Left cardiac atrium (tissue), 4 donors: Measurements from ENCODE around the gene ZBTB16. TPM values are rescaled to one million over a fixed set of nuclear protein-coding genes. Genes with fewer than 3 reads are reported as not detected.

Experiments used
- ATAC-seq, 2 donors: fragments of 200-7000 bp; cut with Tn5 transposase; one replicate each; pipeline ENCODE4 v1.9.1; 2020; ENCODE audit warnings: mild to moderate bottlenecking in 2 of 2, moderate library complexity in 2 of 2
- DNase-seq: peaks from one replicate; pipeline ENCODE4 v3.0.0-alpha.2; 2020
- intact Hi-C, 2 donors: fragments of 100-400 bp; cut with DNase I; formaldehyde crosslinking; loops; one replicate each; pipeline versions ENCODE4 v1.14.1 to v1.15.1; 2022 to 2023
- total RNA-seq, 2 donors: library from RNA; stranded (reverse); fragmentation: NEBNext Ultra II Directional; extraction: Animal tissue kit (Norgen Biotek cat#: 25700); gene quantifications; one replicate each; pipeline ENCODE4 v1.2.1, GENCODE V29; 2021
- donor health status: DM: no; HTN: yes; CAD: no.
- donor health status: DM: no; HTN: yes; CAD: no; lungs with severe emphysema.
- donor health status: DM: yes; HTN: yes; CAD: no.
- donor health status: Dilated cardiomyopathy.

The ZBTB16 gene
- total RNA-seq, 2 donors from 2014 or later = 65.2 to 79.5 TPM

DNA sequence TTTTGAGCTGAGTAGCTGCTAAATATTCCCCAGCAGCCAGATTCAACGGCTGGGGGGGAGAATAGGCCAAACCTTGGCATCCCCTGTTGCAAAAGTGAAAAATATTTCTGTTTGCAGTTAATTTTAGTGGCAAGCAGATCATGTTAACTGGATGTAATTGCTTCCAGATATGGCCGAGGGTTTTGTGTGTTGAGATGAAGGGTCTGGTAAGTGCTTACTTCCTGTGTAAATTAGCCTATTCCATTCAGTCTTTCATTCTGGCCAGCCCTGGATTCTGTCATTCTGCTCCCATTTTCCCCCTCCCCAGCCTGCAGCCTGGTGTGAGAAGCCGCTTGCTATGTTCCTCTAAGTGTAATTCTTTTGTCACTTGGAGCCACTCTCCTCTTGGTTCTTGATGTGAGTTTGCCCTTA is 17.4 kb downstream of the ZBTB16 start:
- ATAC-seq (no peak), DNase-seq (no peak)
- intact Hi-C loops = no loop called here

DNA sequence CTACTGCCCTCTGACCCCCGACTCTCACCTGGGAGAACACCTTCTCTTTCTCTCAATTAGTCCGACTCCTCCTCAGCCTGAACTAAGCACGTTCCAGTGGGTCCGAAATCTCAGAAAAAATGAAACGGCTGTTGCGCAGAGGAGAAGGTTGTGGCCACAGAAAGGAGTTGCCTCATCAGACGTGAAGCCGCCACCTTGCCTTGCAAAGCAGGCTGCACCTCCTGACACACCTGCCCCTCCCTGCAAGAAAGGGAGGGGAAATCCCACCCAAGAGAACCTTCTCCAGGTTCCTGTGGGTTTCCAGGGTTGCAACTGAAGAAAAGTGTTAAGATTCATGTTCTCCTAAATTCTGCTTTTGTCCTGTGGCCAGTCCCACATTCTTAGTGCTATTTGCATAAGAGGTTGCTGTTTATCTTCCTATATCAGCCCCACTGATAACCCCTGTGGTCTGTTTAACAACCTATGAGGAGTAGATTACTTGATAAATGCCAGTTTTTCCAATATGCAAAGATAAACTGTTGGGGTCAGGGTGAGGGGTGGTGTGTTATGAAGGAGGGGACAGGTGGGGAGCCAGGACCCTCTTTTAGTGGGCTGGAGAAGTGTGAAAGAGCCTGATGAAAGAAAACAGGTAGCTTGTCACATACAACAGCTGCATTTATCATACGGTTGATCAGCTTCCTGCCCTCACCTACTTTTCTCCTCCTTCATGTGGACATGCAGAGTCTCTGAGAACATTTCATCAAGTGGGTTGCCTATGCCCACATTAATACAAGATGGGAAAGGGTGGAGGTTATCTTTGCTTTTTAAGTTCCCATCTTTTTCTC is 18.2 kb downstream of the ZBTB16 start:
- intact Hi-C loops = no loop called here
- no peak for DNase-seq
- ATAC-seq = no peak

DNA sequence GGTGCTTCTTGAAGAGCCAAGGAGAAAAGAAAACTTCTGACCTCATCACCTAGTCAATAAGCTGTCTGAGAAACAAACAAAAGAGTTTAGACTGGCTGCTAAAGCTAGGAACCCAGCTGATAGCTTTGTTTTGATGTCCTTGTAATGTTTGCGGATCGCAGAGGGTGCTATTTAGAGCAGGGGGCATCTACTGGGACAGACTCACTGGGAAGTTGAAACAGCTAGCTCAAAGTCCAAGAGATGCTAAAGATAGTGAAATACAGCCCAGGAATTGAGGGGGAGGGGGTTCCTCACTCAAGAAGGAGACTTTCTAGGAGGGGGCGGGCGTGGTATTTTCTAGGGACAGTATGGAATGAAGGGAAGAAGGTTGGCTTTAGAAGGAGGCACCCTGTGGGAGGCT is 18.9 kb downstream of the ZBTB16 start:
- ATAC-seq (no peak), DNase-seq (no peak)
- intact Hi-C loops = no loop called here

DNA sequence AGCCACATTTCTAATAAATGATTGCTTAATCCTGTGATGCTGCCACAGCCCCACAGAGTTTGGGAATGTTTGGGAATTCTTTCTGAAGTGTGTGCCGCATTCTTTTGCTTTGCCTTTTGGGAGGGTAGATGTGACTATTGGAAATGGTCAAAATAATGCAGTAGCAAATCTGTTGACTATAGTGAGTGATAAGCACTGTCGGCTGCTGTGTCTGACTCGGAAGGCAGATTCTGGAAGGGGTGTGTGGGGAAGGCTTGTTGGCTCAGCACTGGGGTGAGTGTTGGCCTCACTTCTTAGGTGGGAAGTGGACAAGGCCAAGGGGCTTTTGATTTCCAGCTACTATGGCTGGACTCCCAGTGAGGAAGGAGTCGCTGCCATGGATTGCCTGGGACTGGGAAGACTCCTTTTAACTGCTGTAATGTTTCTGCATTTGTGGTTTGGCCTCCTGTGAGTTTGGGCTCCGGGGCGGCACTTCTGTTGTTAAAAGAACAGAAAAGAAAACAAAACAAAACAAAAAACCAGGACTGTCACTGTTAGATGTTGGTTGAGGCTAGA is 20.1 kb downstream of the ZBTB16 start:
- peak; percentile 56 to 58 for ATAC-seq
- DNase-seq = peak; percentile 55
- intact Hi-C loops = no loop called here

DNA sequence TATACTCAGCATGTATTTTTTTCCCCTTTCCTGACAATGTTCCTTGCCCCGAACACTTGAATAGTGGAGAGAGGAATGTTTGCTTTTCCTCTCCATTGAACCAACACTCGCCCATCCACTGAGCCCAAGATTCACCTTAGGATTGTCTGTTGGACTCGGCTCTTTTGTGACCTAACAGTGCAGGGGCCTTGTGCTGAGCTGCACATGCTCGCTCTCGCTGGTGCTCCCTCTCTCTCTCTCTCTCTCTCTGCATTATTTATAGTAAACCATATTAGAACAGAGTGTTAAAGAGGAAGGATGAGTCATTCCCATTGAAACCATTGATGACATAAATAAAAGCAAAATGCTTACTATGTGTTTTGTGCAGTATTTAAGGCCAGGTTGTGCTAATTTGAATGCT is 20.7 kb downstream of the ZBTB16 start:
- intact Hi-C loops = no loop called here
- DNase-seq = no peak
- ATAC-seq = peak; percentile 41 to 65

DNA sequence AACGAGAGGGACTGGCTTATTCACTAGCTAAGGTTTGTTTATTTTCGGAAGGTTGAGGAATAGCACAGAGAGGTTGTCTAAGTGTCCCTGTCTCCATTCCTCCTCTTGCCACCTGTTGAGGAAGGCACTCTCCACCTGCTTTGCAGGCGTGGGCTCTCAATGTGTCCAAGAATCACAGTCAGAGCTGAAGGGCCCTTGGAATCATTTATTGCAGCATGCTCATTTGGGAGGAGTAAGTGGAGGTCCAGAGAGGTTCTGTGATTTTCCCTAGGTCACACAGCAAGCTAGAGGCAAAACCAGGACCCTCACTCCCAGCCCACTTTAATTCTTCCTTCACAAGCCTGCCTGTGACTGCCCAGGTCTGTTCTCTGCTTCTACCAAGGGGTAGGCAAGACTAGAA is 21.3 kb downstream of the ZBTB16 start:
- intact Hi-C loops = no loop called here

DNA sequence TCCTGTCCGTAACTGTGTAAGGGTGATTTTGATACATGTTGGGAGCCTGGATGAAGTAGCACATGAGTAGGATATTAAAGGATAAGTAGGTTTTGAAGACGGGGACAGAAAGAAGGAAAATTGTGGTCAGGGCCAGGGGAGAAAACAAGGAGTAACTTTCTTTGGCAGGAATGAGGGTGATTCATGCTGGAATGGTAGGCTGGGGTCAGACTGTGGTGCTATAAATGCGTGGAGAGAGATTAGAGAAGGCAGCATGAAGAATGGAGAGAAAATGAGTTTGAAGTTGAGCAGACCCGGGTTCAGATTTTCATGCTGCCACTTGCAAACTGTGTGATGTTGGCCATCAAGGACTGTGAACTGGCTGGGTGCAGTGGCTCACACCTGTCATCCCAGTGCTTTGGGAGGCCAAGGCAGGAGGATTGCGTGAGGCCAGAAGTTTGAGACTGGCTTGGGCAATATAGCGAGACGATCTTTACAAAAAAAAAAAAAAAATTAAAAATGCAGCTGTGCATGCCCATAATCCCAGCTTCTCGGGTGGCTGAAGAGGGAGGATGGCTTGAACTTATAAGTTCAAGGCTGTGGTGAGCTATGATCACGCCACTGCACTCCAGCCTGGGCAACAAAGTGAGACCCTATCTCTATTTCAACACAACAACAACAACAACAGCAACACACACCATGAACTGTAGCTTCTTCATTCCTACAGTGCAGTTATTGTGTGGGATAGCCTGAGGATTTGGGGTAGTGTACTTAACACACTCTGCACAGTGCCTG is 22.3 kb downstream of the ZBTB16 start:
- intact Hi-C loops = no loop called here
- DNase-seq (no peak), ATAC-seq (peak in 1 of 2 donors; percentile 69)

More for the DNA sequence above, 21.3 kb downstream of the ZBTB16 start:
- DNase-seq = no peak
- no peak for ATAC-seq

DNA sequence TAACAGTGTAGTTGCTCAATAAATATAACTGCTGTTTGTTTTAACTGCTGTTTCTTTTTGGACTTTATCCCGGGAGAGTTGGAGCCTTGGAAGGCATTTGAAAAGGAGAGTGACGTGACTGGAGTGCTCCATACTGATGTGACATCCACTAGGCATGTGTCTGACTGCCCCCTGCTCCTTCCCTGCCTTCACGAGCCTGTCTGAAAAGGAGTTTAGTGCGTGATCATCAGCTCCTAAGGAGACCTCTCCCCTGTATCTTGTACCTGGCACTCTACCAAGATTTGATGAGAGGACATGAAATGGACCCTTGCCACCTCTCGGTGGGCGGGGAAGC is 22.9 kb downstream of the ZBTB16 start:
- ATAC-seq (peak; percentile 11 to 24), DNase-seq (no peak)
- intact Hi-C loops = no loop called here

DNA sequence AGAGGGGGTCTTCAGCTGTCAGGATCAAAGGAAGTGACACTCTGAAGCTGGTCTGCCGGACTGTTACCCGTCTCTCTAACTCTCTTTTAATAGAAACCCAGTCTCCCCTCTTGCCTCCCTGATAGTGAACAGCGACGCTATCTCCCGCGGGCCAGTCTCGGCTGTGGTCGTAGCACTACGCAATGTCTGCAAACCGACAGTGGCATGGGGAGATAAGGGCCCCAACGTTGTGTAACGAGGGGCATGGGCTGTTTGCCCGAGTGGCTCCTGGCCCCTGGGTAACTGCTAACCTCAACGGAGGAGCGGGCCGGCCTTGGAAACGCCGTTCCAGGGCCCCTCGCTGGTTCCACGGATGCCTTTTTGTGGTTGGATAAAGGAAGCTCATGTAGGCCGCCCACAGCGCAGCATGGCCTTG is 23.3 kb downstream of the ZBTB16 start:
- DNase-seq (no peak), ATAC-seq (peak in 1 of 2 donors; percentile 21)
- intact Hi-C loops = no loop called here

DNA sequence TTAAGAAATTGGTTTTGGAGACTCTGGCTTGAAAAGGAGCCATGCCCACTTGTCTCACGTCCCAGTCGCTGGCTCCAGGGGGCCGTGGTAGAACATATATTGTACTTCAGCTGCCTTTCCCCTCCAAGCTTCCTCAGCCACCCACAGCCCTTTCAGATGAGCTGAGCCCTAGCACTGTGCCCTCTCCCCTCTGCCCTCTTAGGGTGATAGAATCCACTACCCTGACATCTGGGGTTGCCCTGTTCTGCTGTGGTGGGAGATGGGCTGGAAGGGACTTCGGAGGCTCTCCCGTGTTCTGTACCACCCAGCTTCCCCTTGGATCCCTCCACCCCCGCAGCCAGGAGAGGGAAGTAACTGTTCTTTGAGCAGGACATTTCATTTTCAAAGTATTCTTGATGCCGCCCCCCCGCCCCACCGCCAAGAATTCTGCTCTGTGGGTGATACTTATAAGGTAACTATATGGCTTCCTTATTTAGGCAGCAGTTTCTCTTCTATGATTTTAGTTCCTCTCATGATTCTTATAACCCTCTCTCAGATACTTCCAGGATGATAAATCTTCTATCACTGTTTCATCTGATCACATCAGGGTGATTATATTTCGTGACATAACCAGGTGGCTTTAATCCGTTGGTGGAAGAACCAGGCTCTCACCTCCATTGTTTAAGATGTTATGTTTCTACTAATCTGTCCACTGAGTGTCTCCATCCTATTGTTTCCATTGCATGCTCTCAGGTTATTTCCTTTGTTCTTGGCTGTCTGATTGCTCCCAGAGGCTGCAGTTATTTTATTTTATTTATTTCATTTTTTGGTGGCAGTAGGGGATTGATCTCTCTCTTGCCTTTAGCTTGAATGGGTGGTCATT is 24.1 kb downstream of the ZBTB16 start:
- DNase-seq (no peak), ATAC-seq (no peak)
- intact Hi-C loops = no loop called here

DNA sequence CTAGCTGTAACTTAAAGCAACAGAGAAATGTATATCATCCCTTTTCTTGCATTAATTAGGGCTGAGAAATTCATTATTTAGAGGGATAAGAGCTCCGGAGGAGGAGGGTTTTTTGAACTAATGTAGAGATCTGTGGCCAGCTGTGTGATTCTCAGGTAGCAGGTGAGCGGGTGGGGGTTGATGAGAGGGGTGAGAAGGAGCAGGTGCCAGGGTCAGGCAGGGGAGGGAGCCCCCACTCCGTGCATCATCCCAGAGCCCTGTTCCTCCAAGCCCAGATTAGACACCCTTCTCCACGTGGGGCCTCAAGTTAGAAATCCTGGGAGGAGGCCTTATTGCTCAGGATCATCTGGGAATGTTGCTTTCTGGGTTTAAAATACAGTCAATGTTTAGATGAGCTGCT is 24.9 kb downstream of the ZBTB16 start:
- DNase-seq (no peak), ATAC-seq (no peak)
- intact Hi-C loops = no loop called here

DNA sequence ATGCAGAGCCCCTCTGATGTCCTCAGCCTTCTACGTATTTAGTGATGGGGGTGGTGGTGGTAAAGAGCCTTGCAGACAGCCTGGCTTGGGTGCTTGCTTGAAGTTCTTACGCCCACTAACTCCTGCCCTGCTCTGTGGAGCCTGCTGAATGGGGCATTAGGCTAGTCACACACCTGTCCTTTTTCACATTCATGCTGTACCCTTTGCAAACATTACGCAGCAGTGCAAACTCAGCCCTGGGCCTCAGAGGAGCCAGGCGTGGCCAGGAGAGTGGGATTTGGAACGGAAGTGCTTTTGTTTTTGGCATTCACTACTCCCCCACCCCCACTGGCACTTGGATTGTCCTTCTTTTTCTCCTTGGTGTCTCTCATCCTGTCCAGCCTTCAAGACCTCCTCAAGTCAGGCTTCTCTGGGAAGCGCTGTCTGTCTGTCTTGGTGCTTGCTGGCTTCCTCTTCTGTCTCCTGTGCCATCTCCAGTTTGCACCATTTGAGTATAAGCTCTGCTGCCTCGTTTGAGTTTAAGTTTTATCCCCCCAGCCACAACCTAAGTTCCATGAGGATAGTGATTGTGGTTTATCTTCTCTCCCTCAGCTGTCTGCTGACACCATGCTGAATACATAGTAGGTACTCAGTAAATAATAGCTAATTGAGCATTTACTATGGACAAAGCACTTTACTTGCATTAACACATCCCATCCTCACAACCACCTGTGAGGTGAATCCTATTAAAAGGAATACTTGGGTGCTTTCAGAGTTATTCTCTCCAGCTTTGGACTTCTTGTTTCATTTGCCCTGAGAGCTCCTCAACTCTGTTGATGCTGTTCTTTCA is 26.7 kb downstream of the ZBTB16 start:
- intact Hi-C loops = no loop called here
- no peak for DNase-seq
- peak; percentile 3 to 24 for ATAC-seq

DNA sequence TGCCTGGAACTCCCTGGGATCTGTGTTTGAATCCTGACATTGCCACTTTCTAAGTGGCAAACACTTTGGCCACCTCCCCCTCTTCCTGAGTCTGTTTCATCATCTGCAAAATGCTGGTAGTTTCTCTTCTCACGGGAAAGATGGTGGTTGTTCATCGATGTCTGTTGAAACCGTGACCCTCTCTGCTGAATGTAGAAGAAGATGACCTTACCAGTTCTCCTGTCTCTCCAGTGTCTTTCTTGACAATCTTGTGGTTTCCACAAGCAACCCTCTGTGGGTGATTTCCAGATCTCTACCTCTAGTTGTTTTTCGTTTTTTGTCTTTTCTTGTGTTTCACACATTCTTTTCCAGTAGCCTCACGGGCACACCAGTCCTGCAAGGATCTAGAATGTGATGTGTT is 27.5 kb downstream of the ZBTB16 start:
- intact Hi-C loops = no loop called here
- ATAC-seq (no peak), DNase-seq (no peak)

DNA sequence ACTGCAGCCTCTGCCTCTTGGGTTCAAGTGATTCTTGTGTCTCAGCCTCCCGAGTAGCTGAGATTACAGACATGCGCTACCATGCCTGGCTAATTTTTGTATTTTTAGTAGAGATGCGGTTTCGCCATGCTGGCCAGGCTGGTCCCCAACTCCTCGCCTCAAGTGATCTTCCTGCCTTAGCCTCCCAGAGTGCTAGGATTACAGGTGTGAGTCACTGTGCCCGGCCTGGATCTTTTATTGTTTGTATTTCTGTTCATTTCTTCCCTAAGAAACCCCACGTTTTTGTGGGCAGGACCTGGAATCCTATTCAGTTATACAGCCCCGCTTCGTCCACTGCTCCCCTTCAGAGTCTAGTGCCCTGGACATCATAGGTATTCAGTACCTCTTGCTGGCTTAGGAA is 28.7 kb downstream of the ZBTB16 start:
- ATAC-seq (no peak), DNase-seq (no peak)
- intact Hi-C loops = no loop called here

DNA sequence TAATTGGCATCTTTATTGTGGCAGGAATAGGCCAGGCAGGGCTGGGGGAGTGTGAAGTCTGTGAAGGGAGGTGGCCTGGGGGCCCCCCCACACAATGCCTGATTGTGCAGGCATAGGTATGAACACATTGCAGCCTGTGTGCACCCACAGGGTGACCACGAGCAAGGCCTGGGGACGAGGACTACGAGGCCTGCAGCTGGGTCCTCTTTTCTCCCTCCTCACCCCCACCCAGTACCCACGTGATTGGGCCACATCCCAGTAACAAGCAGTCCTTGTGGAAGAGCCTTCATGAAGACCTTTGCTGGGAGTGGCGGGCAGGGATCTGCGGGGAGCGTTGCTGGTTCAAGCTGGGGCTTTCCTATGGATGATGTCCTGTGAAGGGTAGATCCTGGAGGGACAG is 29.3 kb downstream of the ZBTB16 start:
- intact Hi-C loops = no loop called here
- no peak for DNase-seq
- no peak for ATAC-seq

DNA sequence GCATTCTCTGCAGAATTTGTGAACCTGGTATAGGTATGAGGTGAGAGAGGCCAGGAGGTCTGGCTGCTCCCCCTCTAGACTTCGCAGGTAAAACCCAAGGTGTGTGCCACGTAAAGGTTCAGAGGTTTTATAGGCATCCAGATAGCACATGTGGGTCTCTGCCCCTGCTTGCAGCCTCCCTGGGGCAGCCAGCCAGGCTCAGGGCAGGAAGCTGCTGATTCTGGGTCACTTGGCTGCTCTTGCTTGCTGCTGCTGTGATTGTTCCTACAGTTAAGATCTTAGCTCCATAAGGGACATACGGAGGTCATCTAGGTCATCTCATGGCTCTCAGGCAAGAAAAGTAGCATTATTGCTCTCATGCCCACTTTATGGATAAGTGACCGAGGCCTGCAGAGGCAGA is 30.2 kb downstream of the ZBTB16 start:
- ATAC-seq = peak; percentile 13 to 19
- no peak for DNase-seq
- intact Hi-C loops = no loop called here

DNA sequence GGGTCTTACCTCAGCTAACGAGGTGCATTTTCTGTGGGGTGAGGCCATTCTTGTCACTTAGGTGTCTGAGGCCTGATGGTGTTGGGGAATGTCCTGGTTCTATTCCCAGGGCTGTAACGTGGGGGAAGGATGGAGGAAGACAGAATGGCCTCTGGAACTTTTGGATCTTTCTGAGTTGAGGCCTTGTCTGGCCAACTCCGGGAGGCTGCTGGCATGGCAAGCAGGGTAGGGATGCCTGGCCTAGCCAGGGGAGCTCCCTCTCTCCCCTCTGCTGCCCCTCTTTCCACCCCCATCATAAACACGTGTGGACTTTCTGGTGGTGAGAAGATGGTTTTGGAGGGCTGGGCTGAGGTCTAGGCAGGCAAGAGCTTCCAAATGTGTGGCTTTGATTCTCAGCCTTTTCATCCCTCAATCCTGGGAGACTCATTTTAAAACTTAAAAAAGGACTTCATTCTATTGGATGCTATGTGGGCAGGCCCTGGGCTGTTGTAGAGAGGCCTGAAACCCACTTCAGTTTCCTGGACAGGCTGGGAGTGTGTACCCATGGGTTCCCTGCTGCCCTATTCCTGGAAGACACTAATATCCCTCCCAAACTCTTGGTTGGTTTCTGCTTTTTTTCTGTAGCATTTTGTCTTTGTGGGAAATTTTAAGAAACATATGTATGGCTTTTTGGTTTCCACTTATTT is 30.9 kb downstream of the ZBTB16 start:
- ATAC-seq = no peak
- DNase-seq = no peak
- intact Hi-C loops = no loop called here

DNA sequence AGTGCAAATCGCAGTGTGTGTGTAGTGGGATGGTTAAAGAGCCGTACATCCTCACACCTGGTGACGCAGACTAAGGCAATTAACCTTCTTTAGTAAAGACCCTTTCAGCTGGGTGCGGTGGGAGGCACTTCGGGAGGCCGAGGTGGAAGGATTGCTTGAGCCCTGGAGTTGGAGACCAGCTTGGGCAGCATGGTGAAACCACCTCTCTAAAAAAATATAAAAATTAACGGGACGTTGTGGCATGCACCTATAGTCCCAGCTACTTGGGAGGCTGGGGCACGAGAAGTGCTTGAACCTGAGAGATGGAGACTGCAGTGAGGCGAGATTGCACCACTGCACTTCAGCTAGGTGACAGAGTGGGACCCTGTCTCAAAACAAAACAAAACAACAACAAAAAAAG is 31.5 kb downstream of the ZBTB16 start:
- intact Hi-C loops = no loop called here
- ATAC-seq (no peak), DNase-seq (no peak)
